Measurements from ENCODE around the gene COX4I2. TPM values are rescaled to one million over a fixed set of nuclear protein-coding genes. Genes with fewer than 3 reads are reported as not detected.
"Not testable (repeated sequence)": the region's sequence is repeated elsewhere in the genome, so short reads cannot be mapped to it uniquely, and the experiment has no call there.

Gene COX4I2
- polyA plus RNA-seq, 1 donor from 2014 or later = not detected

DNA sequence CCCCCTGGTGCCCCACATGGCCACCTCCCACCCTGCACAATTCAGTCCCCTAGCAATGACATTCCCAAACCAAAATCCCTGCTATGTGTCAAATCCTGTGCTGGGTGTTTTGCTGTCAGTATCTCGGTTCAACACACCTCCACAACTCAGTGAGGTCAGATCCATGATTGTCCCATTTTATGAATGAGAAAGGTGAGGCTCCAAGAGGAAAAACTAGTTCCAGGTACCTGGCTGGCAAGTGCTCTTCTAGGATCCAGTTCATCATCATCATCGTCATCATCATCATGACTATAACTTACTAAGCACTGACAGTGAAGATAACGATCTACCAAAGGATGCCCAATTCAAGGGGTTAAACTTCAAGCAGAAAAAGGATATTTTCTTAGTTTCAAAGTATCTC is 17.5 kb upstream of the COX4I2 start:
- Histone ChIP-seq H2AFZ (ENCODE audit: low read depth, low read length) (no peak overlapping the region), H3K4me2 (ENCODE audit: low read length) (no peak overlapping the region), H3K27ac (ENCODE audit: low read length) (no peak overlapping the region), H3K36me3 (ENCODE audit: insufficient read depth, low read length) (no peaks in the 10 kb centered on the region), H3K9ac (ENCODE audit: low read length) (no peak overlapping the region), H3K4me3 (ENCODE audit: low read length) (no peak overlapping the region), H4K20me1 (ENCODE audit: insufficient read depth) (no peaks in the 10 kb centered on the region), H3K9me2 (ENCODE audit: insufficient read depth, low read length) (no peaks in the 10 kb centered on the region), H3K9me3 (ENCODE audit: low read length) (no peaks in the 10 kb centered on the region), H3K27me3 (ENCODE audit: insufficient read depth, low read depth, low read length) (no peaks in the 10 kb centered on the region), H3F3A (ENCODE audit: insufficient read depth, low read length, poor library complexity, severe bottlenecking) (no peaks in the 10 kb centered on the region), H3K79me2 (replicated peaks; ENCODE audit: insufficient read depth, low read length) (no peaks in the 10 kb centered on the region)
- TF ChIP-seq, protein P1, sequence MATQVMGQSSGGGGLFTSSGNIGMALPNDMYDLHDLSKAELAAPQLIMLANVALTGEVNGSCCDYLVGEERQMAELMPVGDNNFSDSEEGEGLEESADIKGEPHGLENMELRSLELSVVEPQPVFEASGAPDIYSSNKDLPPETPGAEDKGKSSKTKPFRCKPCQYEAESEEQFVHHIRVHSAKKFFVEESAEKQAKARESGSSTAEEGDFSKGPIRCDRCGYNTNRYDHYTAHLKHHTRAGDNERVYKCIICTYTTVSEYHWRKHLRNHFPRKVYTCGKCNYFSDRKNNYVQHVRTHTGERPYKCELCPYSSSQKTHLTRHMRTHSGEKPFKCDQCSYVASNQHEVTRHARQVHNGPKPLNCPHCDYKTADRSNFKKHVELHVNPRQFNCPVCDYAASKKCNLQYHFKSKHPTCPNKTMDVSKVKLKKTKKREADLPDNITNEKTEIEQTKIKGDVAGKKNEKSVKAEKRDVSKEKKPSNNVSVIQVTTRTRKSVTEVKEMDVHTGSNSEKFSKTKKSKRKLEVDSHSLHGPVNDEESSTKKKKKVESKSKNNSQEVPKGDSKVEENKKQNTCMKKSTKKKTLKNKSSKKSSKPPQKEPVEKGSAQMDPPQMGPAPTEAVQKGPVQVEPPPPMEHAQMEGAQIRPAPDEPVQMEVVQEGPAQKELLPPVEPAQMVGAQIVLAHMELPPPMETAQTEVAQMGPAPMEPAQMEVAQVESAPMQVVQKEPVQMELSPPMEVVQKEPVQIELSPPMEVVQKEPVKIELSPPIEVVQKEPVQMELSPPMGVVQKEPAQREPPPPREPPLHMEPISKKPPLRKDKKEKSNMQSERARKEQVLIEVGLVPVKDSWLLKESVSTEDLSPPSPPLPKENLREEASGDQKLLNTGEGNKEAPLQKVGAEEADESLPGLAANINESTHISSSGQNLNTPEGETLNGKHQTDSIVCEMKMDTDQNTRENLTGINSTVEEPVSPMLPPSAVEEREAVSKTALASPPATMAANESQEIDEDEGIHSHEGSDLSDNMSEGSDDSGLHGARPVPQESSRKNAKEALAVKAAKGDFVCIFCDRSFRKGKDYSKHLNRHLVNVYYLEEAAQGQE (IDR thresholded peaks at IDR 0.05; ENCODE audit: borderline replicate concordance) = no peak
- TF ChIP-seq MXI1 (conservative IDR thresholded peaks at IDR 0.05; ENCODE audit: poor library complexity, severe bottlenecking) = no peak
- no peak for TF ChIP-seq EP300 (conservative IDR thresholded peaks at IDR 0.05; ENCODE audit: poor library complexity, severe bottlenecking)
- no peak for TF ChIP-seq RAD21 (conservative IDR thresholded peaks at IDR 0.05)
- TF ChIP-seq POLR2AphosphoS5 (IDR thresholded peaks at IDR 0.05) = no peak
- TF ChIP-seq TAF1 (IDR thresholded peaks at IDR 0.05; ENCODE audit: low read depth) = no peak
- TF ChIP-seq EZH2 (IDR thresholded peaks at IDR 0.05; ENCODE audit: borderline replicate concordance, insufficient read depth, low read length, poor library complexity, severe bottlenecking) = no peak
- TF ChIP-seq, protein P2, sequence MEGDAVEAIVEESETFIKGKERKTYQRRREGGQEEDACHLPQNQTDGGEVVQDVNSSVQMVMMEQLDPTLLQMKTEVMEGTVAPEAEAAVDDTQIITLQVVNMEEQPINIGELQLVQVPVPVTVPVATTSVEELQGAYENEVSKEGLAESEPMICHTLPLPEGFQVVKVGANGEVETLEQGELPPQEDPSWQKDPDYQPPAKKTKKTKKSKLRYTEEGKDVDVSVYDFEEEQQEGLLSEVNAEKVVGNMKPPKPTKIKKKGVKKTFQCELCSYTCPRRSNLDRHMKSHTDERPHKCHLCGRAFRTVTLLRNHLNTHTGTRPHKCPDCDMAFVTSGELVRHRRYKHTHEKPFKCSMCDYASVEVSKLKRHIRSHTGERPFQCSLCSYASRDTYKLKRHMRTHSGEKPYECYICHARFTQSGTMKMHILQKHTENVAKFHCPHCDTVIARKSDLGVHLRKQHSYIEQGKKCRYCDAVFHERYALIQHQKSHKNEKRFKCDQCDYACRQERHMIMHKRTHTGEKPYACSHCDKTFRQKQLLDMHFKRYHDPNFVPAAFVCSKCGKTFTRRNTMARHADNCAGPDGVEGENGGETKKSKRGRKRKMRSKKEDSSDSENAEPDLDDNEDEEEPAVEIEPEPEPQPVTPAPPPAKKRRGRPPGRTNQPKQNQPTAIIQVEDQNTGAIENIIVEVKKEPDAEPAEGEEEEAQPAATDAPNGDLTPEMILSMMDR (IDR thresholded peaks at IDR 0.05; ENCODE audit: poor library complexity, severe bottlenecking) = no peak
- no peak for TF ChIP-seq SMC3 (conservative IDR thresholded peaks at IDR 0.05; ENCODE audit: poor library complexity)

DNA sequence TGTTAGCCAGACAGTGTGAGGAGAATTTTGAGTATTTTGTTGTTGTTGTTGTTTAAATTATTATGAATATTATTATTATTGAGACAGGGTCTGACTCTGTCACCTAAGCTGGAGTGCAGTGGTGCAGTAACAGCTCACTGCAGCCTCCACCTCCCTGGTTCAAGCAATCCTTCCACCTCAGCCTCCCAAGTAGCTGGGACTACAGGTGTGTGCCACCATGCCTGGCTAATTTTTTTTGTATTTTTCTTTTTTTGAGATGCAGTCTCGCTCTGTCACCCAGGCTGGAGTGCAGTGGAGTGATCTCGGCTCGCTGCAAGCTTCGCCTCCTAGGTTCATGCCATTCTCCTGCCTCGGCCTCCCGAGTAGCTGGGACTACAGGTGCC is 14.6 kb upstream of the COX4I2 start:
- H3K9me3 ChIP-seq (ENCODE audit: low read length); H3K27me3 ChIP-seq (ENCODE audit: insufficient read depth, low read depth, low read length); H3K27ac ChIP-seq (ENCODE audit: low read length); H3K36me3 ChIP-seq (ENCODE audit: insufficient read depth, low read length); H3K79me2 ChIP-seq (replicated peaks; ENCODE audit: insufficient read depth, low read length); H3K4me3 ChIP-seq (ENCODE audit: low read length); H2AFZ ChIP-seq (ENCODE audit: low read depth, low read length); H4K20me1 ChIP-seq (ENCODE audit: insufficient read depth); H3K9ac ChIP-seq (ENCODE audit: low read length); H3K9me2 ChIP-seq (ENCODE audit: insufficient read depth, low read length); H3K4me2 ChIP-seq (ENCODE audit: low read length); H3F3A ChIP-seq (ENCODE audit: insufficient read depth, low read length, poor library complexity, severe bottlenecking): not testable (repeated sequence)

DNA sequence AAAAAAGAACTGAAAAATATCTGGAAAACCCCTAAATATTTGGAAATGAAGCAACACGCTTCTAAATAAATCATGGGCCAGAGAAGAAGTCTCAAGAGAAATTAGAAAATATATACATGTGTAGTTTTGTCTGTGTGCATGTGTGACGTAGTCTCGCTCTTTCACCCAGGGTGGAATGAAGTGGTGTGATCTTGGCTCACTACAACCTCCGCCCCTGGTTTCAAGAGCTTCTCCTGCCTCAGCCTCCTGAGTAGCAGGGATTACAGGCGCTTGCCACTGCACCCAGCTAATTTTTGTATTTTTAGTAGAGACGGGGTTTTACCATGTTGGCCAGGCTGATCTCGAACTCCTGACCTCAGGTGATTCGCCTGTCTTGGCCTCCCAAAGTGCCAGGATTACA is 11.2 kb upstream of the COX4I2 start:
- H3K27me3 ChIP-seq (ENCODE audit: insufficient read depth, low read depth, low read length); H3K27ac ChIP-seq (ENCODE audit: low read length); H3K4me3 ChIP-seq (ENCODE audit: low read length); H2AFZ ChIP-seq (ENCODE audit: low read depth, low read length); H4K20me1 ChIP-seq (ENCODE audit: insufficient read depth); H3K36me3 ChIP-seq (ENCODE audit: insufficient read depth, low read length); H3K9ac ChIP-seq (ENCODE audit: low read length); H3K9me2 ChIP-seq (ENCODE audit: insufficient read depth, low read length); H3K4me2 ChIP-seq (ENCODE audit: low read length); H3K79me2 ChIP-seq (replicated peaks; ENCODE audit: insufficient read depth, low read length); H3K9me3 ChIP-seq (ENCODE audit: low read length); H3F3A ChIP-seq (ENCODE audit: insufficient read depth, low read length, poor library complexity, severe bottlenecking): not testable (repeated sequence)

DNA sequence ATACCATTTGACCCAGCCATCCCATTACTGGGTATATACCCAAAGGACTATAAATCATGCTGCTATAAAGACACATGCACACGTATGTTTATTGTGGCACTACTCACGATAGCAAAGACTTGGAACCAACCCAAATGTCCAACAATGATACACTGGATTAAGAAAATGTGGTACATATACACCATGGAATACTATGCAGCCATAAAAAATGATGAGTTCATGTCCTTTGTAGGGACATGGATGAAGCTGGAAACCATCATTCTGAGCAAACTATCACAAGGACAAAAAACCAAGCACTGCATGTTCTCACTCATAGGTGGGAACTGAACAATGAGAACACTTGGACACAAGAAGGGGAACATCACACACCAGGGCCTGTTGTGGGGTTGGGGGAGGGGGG is 9.7 kb upstream of the COX4I2 start:
- not testable (repeated sequence) for H3F3A ChIP-seq (ENCODE audit: insufficient read depth, low read length, poor library complexity, severe bottlenecking); H3K36me3 ChIP-seq (ENCODE audit: insufficient read depth, low read length); H2AFZ ChIP-seq (ENCODE audit: low read depth, low read length); H3K27ac ChIP-seq (ENCODE audit: low read length); H3K4me2 ChIP-seq (ENCODE audit: low read length); H3K9me2 ChIP-seq (ENCODE audit: insufficient read depth, low read length); H3K9ac ChIP-seq (ENCODE audit: low read length); H3K79me2 ChIP-seq (replicated peaks; ENCODE audit: insufficient read depth, low read length); H3K9me3 ChIP-seq (ENCODE audit: low read length); H3K27me3 ChIP-seq (ENCODE audit: insufficient read depth, low read depth, low read length); H3K4me3 ChIP-seq (ENCODE audit: low read length); H4K20me1 ChIP-seq (ENCODE audit: insufficient read depth)

Data from neural cell (in vitro differentiated cells).